Left ventricle myocardium inferior (tissue), 1 donor: ENCODE data around the gene CDK11A. TPM values are rescaled to one million over a fixed set of nuclear protein-coding genes. Genes with fewer than 3 reads are reported as not detected.
A peak's percentile ranks its signal among the peaks of the same experiment; 100 is the strongest.

Source experiments
- DNase-seq: peaks from one replicate; pipeline ENCODE4 v3.0.0-alpha.2; 2020
- H3K27ac ChIP-seq: fragments of 200-600 bp; replicated peaks from 2 replicates; pipeline ENCODE4 v1.8.0; 2021
- H3K27me3 ChIP-seq: fragments of 200-600 bp; 2 replicates; pipeline ENCODE4 v1.8.0; 2021; ENCODE audit warnings: low read depth
- H3K36me3 ChIP-seq: fragments of 200-600 bp; 2 replicates; pipeline ENCODE4 v1.8.0; 2021
- H3K4me1 ChIP-seq: fragments of 200-600 bp; 2 replicates; pipeline ENCODE4 v1.8.0; 2021
- H3K4me3 ChIP-seq: fragments of 200-600 bp; 2 replicates; pipeline ENCODE4 v1.8.0; 2021; ENCODE audit warnings: mild to moderate bottlenecking, moderate library complexity
- H3K9me3 ChIP-seq: fragments of 200-600 bp; replicated peaks from 2 replicates; pipeline ENCODE4 v1.8.0; 2021
- intact Hi-C: fragments of 100-400 bp; cut with micrococcal nuclease; formaldehyde crosslinking; loops from one replicate; pipeline ENCODE4 v1.11.0; 2022
- total RNA-seq: library from RNA; stranded (reverse); fragmentation: NEBNext Ultra II Directional; extraction: Animal tissue kit (Norgen Biotek cat#: 25700); gene quantifications from one replicate; pipeline ENCODE4 v1.2.1, GENCODE V29; 2021
- TF ChIP-seq, protein P1 (sequence below): fragments of 200-600 bp; IDR thresholded peaks from 2 replicates; pipeline ENCODE4 v1.8.0; 2021; ENCODE audit warnings: antibody characterized with exemption, mild to moderate bottlenecking, borderline replicate concordance
- donor health status: DM: no; HTN: yes; CAD: no; lungs with severe emphysema.

The CDK11A gene
- total RNA-seq, 1 donor from 2014 or later = 21.7 TPM

DNA sequence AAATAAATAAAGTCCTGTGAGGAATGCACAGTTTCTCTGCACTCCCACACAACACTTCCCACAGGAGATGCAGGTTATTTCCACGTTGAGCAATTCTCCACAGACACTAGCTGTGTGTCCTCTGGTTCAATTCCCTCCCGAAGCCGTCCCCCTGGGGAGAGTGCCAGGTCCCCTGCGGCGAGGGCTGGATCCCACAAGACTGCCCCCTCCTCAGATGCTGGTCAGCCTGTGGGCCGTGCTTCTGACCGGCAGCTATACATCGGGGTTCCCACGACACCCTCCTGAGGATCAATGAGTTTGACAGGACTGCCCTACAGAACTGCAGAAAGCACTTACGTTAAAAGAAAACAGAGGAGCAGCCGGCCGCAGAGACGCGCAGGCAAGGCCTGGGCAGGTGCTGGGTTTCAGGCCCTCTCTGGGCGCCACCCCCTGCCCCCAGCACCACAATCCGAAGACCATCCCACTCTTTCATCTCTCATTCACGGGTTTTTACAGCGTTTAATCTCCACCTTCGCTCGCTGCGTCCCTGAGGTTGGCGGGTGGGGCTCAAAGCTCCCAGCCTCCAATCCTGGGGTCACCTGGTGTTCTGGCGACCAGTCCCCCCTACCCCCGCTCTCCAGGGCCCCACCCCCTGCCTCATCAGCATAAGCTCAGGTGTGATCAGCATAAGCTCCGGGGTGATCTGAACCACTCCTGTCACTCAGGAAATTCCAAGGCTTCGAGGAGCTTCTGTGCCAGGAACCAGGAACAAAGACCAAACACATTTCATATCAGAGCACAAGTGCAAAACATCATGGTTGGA is 40.9 kb downstream of the CDK11A start:
- TF ChIP-seq, protein P1, sequence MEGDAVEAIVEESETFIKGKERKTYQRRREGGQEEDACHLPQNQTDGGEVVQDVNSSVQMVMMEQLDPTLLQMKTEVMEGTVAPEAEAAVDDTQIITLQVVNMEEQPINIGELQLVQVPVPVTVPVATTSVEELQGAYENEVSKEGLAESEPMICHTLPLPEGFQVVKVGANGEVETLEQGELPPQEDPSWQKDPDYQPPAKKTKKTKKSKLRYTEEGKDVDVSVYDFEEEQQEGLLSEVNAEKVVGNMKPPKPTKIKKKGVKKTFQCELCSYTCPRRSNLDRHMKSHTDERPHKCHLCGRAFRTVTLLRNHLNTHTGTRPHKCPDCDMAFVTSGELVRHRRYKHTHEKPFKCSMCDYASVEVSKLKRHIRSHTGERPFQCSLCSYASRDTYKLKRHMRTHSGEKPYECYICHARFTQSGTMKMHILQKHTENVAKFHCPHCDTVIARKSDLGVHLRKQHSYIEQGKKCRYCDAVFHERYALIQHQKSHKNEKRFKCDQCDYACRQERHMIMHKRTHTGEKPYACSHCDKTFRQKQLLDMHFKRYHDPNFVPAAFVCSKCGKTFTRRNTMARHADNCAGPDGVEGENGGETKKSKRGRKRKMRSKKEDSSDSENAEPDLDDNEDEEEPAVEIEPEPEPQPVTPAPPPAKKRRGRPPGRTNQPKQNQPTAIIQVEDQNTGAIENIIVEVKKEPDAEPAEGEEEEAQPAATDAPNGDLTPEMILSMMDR = no peak
- Histone ChIP-seq H3K36me3 (peaks cover 3% of the 10 kb centered on the region), H3K4me1 (peaks cover 30% of the 10 kb centered on the region), H3K27ac (no peak overlapping the region), H3K4me3 (no peak overlapping the region), H3K27me3 (no peaks in the 10 kb centered on the region), H3K9me3 (no peaks in the 10 kb centered on the region)
- no peak for DNase-seq
- intact Hi-C loops = no loop called here

DNA sequence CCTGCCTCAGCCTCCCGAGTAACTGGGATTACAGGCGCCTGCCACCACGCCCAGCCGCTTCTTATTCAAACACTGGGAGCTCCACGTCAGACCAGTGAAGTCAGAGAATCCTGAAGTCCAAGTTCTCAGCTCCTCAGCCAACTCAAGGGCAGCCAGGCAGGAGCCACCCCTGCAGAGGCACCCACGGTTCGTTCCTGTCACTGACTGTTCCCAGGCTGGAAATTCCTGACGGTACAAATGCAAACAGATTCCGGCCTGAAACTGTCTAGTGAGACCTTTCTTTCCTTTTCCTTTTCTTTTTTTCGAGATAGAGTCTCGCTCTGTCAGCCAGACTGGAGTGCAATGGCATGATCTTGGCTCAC is 43.3 kb downstream of the CDK11A start:
- Histone ChIP-seq H3K4me1 (peaks cover 36% of the 10 kb centered on the region), H3K27ac (no peak overlapping the region), H3K4me3 (no peak overlapping the region), H3K36me3 (peaks cover 3% of the 10 kb centered on the region), H3K27me3 (no peaks in the 10 kb centered on the region), H3K9me3 (no peaks in the 10 kb centered on the region)
- DNase-seq = peak; percentile 12
- intact Hi-C loops = no loop called here
- TF ChIP-seq, protein P1 = no peak

DNA sequence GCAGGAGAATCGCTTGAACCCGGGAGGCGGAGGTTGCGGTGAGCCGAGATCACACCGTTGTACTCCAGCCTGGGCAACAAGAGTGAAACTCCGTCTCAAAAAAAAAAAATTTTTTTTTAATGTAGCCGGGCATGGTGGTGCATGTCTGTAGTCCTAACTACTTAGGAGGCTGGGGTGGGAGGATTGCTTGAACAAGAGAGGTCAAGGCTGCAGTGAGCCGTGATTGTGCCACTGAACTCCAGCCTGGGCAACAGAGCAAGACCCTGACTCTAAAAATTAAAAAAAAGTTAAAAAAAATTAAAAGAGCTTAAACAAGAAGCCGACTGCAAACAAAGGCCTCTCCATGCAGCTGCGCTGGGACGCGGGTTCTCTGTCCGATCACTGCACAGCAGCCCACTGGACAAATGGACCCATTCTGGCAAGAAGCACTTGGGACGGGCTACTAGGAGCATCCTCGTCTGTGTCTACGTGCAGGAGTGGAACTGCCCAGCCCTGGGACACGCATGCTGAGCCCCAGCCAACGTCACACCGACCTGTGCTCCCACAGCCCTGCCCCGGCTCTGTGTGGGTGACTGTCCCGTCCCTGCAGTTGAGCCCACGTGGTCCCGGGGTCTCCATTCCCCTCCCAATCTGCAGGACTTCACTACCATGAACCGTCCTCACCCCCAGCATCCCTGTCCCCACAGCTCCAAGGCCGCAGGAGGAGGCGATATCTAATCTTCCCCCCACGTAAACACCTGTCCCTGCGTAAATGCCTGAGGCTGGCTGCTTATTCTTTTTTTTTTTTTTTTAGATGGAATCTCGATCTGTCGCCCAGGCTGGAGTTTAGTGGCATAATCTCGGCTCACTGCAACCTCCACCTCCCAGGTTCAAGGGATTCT is 43.9 kb downstream of the CDK11A start:
- peak; percentile 6 for DNase-seq
- Histone ChIP-seq H3K4me3 (no peak overlapping the region), H3K27me3 (no peaks in the 10 kb centered on the region), H3K4me1 (peaks cover 32% of the 10 kb centered on the region), H3K36me3 (peaks cover 3% of the 10 kb centered on the region), H3K9me3 (no peaks in the 10 kb centered on the region), H3K27ac (no peak overlapping the region)
- TF ChIP-seq, protein P1 = no peak
- intact Hi-C loops = no loop called here

DNA sequence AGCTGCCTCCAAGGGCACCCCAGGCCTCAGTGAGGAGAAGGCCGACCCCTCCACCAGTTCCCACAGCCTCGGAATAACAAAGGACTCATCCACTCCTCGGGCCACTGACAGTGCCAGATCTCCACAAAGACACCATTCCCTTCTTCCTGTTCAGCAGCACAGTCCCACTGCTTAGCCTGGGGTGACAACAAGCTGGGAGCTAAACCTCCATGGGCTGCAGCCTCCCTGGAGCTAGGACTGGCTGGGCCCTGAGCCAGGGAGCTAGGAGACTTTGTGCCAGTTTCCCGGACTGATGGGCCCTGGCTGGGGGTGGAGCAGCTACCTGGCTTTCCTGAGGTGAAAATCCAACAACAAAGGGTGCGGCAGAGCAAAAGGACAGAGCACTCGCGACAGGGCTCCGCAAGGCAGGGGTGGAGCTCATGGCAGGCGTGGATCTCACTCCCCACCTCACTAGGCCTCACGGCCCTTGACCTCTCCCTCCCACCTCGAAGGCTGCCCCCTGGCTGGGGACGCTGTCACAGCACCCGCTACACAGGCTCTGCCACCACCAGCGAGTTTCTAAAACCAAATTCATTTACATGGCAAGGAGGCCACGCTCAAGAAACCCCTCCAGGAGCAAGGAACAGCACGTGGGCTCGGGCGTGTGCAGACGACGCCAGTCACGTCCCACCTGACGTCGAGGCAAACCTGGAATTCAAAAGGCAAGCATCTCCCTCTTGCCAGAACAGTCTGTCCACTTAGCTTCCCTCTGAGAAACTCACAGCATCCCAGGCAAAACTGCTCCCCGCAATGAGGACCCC is 45.4 kb downstream of the CDK11A start:
- Histone ChIP-seq H3K27ac (peak overlapping the region; percentile 16), H3K27me3 (no peaks in the 10 kb centered on the region), H3K4me1 (peaks cover 32% of the 10 kb centered on the region), H3K36me3 (peaks cover 5% of the 10 kb centered on the region), H3K4me3 (no peak overlapping the region), H3K9me3 (no peaks in the 10 kb centered on the region)
- intact Hi-C loops = no loop called here
- DNase-seq = no peak
- TF ChIP-seq, protein P1 = no peak
